Cerebellar cortex (tissue), 1 donor: ENCODE results near the gene APCDD1L.
"Not testable (repeated sequence)": the region's sequence is repeated elsewhere in the genome, so short reads cannot be mapped to it uniquely, and the experiment has no call there.

Source experiments
- DNase-seq: peaks from one replicate; pipeline ENCODE4 v3.0.0-alpha.2; 2015; ENCODE audit warnings: low spot score

Gene APCDD1L

GRCh38 chr20:58414786-58415185, 100.4 kb downstream of the APCDD1L start:
- not testable (repeated sequence) for DNase-seq

DNA sequence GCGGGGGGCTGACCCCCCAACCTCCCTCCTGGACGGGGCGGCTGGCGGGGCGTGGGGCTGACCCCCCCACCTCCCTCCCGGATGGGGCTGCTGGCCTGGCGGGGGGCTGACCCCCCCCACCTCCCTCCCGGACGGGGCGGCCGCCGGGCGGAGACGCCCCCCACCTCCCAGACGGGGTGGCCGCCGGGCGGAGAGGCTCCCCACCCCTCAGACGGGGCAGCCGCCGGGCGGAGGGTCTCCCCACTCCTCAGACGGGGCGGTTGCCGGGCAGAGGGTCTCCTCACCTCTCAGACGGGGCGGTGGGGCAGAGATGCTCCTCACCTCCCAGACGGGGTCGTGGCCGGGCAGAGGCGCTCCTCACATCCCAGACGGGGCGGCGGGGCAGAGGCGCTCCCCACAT, 101.0 kb downstream of the APCDD1L start:
- DNase-seq = not testable (repeated sequence)
